Liver (tissue), 9 donors: ENCODE results near the gene ALPI. TPM values are rescaled to one million over a fixed set of nuclear protein-coding genes. Genes with fewer than 3 reads are reported as not detected.

Experiments used
- DNase-seq: peaks from one replicate; pipeline ENCODE4 v3.0.0-alpha.2; 2017; ENCODE audit warnings: low spot score
- H3K27ac ChIP-seq, 2 donors: one replicate each; pipeline ENCODE4 v1.7.0; 2013; ENCODE audit warnings: inconsistent platforms in 2 of 2, low read length in 2 of 2, control low read depth in 1 of 2, low read depth in 1 of 2, mild to moderate bottlenecking in 1 of 2
- H3K27me3 ChIP-seq, 4 donors: one replicate each; pipeline versions ENCODE4 v1.6.1 to v1.7.0; 2013; ENCODE audit warnings: low read length in 3 of 4, inconsistent platforms in 1 of 4, mild to moderate bottlenecking in 1 of 4, moderate library complexity in 1 of 4; ENCODE audit not compliant: control insufficient read depth in 4 of 4, insufficient read depth in 4 of 4
- H3K36me3 ChIP-seq, 4 donors: one replicate each; pipeline versions ENCODE4 v1.6.1 to v1.7.0; 2013; ENCODE audit warnings: low read length in 3 of 4, mild to moderate bottlenecking in 3 of 4, low read depth in 1 of 4, moderate library complexity in 1 of 4; ENCODE audit not compliant: control insufficient read depth in 4 of 4, insufficient read depth in 3 of 4
- H3K4me1 ChIP-seq, 4 donors: one replicate each; pipeline versions ENCODE4 v1.6.1 to v1.7.0; 2013; ENCODE audit warnings: low read length in 3 of 4, mild to moderate bottlenecking in 3 of 4, moderate library complexity in 1 of 4; ENCODE audit not compliant: control insufficient read depth in 4 of 4, insufficient read depth in 4 of 4
- H3K4me3 ChIP-seq, 3 donors: one replicate each; pipeline versions ENCODE4 v1.6.1 to v1.7.0; 2013; ENCODE audit warnings: low read length in 3 of 3, control low read depth in 1 of 3, low read depth in 1 of 3, mild to moderate bottlenecking in 1 of 3
- H3K9ac ChIP-seq, 2 donors: one replicate each; pipeline ENCODE4 v1.7.0; 2013; ENCODE audit warnings: low read length in 2 of 2, mild to moderate bottlenecking in 2 of 2, moderate library complexity in 2 of 2, control low read depth in 1 of 2, low read depth in 1 of 2
- H3K9me3 ChIP-seq, 4 donors: one replicate each; pipeline versions ENCODE4 v1.6.1 to v1.7.0; 2013; ENCODE audit warnings: low read length in 3 of 4; ENCODE audit not compliant: control insufficient read depth in 4 of 4
- EGR1 ChIP-seq, 2 donors: IDR thresholded peaks; 2 replicates each; pipeline ENCODE4 v1.6.1; 2016 to 2018; ENCODE audit warnings: antibody characterized with exemption in 2 of 2, low read depth in 2 of 2
- FOXA1 ChIP-seq: IDR thresholded peaks from 2 replicates; pipeline ENCODE4 v1.6.1; 2016; ENCODE audit warnings: antibody characterized with exemption
- FOXA2 ChIP-seq: IDR thresholded peaks from 2 replicates; pipeline ENCODE4 v1.6.1; 2016; ENCODE audit warnings: antibody characterized with exemption
- HNF4A ChIP-seq, 2 donors: conservative IDR thresholded peaks; 2 replicates each; pipeline ENCODE4 v1.6.1; 2016; ENCODE audit warnings: antibody characterized with exemption in 2 of 2, mild to moderate bottlenecking in 2 of 2
- HNF4G ChIP-seq: IDR thresholded peaks from 2 replicates; pipeline ENCODE4 v1.6.1; 2016; ENCODE audit warnings: antibody characterized with exemption
- JUND ChIP-seq, 2 donors: IDR thresholded peaks; 2 replicates each; pipeline ENCODE4 v1.6.1; 2016; ENCODE audit warnings: antibody characterized with exemption in 2 of 2
- NR2F2 ChIP-seq: IDR thresholded peaks from 2 replicates; pipeline ENCODE4 v1.6.1; 2016; ENCODE audit warnings: antibody characterized with exemption
- RAD21 ChIP-seq, 2 donors: IDR thresholded peaks; 2 replicates each; pipeline ENCODE4 v1.6.1; 2016; ENCODE audit warnings: antibody characterized with exemption in 2 of 2, mild to moderate bottlenecking in 2 of 2
- RXRA ChIP-seq, 2 donors: IDR thresholded peaks; 2 replicates each; pipeline ENCODE4 v1.6.1; 2017 to 2018; ENCODE audit warnings: antibody characterized with exemption in 2 of 2, mild to moderate bottlenecking in 1 of 2
- TAF1 ChIP-seq: conservative IDR thresholded peaks from 2 replicates; pipeline ENCODE4 v1.6.1; 2016; ENCODE audit warnings: antibody characterized with exemption, mild to moderate bottlenecking
- YY1 ChIP-seq: IDR thresholded peaks from 2 replicates; pipeline ENCODE4 v1.6.1; 2016; ENCODE audit warnings: antibody characterized with exemption, mild to moderate bottlenecking
- WGBS: extraction: QIAGEN DNeasy Blood & Tissue Kit; methylation state at CpG from one replicate; pipeline ENCODE4 v1.1.7; 2013; 5-methylcytosine and 5-hydroxymethylcytosine counted together
- polyA plus RNA-seq, 2 donors: library from polyadenylated mRNA; stranded (reverse) in 1 of 2; unstranded in 1 of 2; fragments of 200-250 nt in 1 of 2; fragments of >200 nt in 1 of 2; fragmentation: Nextera tagmentation in 1 of 2; extraction: Ambion mirVana in 1 of 2; gene quantifications; one replicate each; pipeline versions ENCODE4 v1.2.1 to v1.2.3, GENCODE V29; 2013 to 2015
- total RNA-seq, 2 donors: library from RNA; depleted of rRNA; stranded (reverse); fragments of >200 nt; gene quantifications; one replicate each; pipeline ENCODE4 v1.2.3, GENCODE V29; 2014
- TF ChIP-seq, protein P1 (sequence below): IDR thresholded peaks from 2 replicates; pipeline ENCODE4 v1.6.1; 2016; ENCODE audit warnings: antibody characterized with exemption
- TF ChIP-seq, protein P2 (sequence below): IDR thresholded peaks from 2 replicates; pipeline ENCODE4 v1.6.1; 2016; ENCODE audit warnings: antibody characterized with exemption
- TF ChIP-seq, protein P3 (sequence below): IDR thresholded peaks from 2 replicates; pipeline ENCODE4 v1.6.1; 2016; ENCODE audit warnings: antibody characterized with exemption, mild to moderate bottlenecking
- TF ChIP-seq, protein P4 (sequence below): IDR thresholded peaks from 2 replicates; pipeline ENCODE4 v1.6.1; 2016; ENCODE audit warnings: antibody characterized with exemption
- donor health status: healthy.
- donor health status: healthy.
- donor health status: healthy.
- donor health status: healthy.
- donor health status: healthy.

Gene ALPI
- total and polyA plus RNA-seq, 4 donors = 0.02 TPM; not detected in 3

DNA sequence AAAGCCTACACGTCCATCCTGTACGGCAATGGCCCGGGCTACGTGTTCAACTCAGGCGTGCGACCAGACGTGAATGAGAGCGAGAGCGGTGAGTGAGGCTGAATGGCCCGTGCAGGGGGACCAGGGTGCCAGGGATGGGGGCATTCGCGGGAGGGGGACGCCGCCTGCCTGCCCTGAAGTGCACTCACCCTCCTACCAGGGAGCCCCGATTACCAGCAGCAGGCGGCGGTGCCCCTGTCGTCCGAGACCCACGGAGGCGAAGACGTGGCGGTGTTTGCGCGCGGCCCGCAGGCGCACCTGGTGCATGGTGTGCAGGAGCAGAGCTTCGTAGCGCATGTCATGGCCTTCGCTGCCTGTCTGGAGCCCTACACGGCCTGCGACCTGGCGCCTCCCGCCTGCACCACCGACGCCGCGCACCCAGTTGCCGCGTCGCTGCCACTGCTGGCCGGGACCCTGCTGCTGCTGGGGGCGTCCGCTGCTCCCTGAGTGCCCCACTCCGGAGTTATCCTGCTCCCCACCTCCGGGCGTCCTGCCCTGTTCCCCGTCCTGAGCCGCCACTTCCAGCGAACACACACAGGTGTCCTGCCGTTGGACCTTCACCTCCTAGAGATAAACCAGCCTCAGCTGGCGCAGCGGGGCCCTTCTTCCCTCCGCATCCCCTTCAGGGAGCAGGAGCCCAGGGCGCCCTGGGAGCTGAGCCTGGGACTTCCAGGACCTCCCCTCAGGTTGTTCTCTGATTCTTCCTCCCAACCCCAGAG lies 2.9 kb downstream of the ALPI start:
- TF ChIP-seq EGR1 (IDR thresholded peaks at IDR 0.05; ENCODE audit: low read depth in 2 of 2) = no peak
- TF ChIP-seq, protein P1, sequence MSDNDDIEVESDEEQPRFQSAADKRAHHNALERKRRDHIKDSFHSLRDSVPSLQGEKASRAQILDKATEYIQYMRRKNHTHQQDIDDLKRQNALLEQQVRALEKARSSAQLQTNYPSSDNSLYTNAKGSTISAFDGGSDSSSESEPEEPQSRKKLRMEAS = no peak

DNA sequence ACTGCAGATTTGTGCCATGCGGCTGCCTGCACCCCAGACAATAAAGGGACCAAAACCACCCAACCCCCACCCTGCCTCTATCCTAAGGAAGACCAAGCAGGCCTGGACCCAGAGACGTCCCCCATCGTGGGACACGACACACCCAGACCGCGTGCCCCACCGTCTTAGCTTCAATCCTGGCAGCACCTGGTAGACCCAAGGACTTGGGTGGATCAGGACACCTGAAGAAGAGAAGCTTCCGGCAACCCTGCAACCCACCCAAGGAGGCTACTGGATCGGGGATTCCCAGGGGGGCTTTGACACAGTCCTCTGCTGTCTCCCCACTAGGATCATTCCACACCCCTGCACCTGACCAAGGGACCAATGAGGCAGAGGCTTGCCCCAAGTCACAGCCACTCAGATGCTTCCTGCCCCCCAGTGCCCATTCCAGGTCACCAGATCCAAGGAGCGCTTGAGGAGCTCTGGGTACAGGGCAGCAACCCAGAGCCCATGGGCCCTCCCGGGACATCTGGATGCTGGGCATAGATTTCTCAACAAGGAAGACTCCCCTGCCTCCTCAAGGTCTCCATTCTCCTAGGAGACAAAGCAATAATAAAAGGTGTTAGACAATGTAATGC lies 3.6 kb downstream of the ALPI start:
- TF ChIP-seq, protein P1 = no peak
- TF ChIP-seq HNF4A (conservative IDR thresholded peaks at IDR 0.05) (no peak), HNF4G (no peak), RAD21 (IDR thresholded peaks at IDR 0.05) (no peak), FOXA1 (no peak), RXRA (IDR thresholded peaks at IDR 0.05) (no peak), NR2F2 (no peak), JUND (IDR thresholded peaks at IDR 0.05) (no peak), TAF1 (no peak)
- TF ChIP-seq, protein P2, sequence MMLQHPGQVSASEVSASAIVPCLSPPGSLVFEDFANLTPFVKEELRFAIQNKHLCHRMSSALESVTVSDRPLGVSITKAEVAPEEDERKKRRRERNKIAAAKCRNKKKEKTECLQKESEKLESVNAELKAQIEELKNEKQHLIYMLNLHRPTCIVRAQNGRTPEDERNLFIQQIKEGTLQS = no peak
- TF ChIP-seq, protein P3, sequence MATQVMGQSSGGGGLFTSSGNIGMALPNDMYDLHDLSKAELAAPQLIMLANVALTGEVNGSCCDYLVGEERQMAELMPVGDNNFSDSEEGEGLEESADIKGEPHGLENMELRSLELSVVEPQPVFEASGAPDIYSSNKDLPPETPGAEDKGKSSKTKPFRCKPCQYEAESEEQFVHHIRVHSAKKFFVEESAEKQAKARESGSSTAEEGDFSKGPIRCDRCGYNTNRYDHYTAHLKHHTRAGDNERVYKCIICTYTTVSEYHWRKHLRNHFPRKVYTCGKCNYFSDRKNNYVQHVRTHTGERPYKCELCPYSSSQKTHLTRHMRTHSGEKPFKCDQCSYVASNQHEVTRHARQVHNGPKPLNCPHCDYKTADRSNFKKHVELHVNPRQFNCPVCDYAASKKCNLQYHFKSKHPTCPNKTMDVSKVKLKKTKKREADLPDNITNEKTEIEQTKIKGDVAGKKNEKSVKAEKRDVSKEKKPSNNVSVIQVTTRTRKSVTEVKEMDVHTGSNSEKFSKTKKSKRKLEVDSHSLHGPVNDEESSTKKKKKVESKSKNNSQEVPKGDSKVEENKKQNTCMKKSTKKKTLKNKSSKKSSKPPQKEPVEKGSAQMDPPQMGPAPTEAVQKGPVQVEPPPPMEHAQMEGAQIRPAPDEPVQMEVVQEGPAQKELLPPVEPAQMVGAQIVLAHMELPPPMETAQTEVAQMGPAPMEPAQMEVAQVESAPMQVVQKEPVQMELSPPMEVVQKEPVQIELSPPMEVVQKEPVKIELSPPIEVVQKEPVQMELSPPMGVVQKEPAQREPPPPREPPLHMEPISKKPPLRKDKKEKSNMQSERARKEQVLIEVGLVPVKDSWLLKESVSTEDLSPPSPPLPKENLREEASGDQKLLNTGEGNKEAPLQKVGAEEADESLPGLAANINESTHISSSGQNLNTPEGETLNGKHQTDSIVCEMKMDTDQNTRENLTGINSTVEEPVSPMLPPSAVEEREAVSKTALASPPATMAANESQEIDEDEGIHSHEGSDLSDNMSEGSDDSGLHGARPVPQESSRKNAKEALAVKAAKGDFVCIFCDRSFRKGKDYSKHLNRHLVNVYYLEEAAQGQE = no peak
- no peaks in the 10 kb centered on the region for H3K4me1 ChIP-seq
- no peak overlapping the region for H3K27ac ChIP-seq
- WGBS = 77% methylated on average over 11 of the region's 11 CpGs
- H3K9ac ChIP-seq = no peak overlapping the region
- no peaks in the 10 kb centered on the region for H3K36me3 ChIP-seq
- H3K9me3 ChIP-seq = peaks cover 0 to 1% (median 0%) of the 10 kb centered on the region in 4 donors
- peaks cover 0 to 7% (median 2%) of the 10 kb centered on the region in 4 donors for H3K27me3 ChIP-seq
- H3K4me3 ChIP-seq = no peak overlapping the region
- DNase-seq = no peak

More for the DNA sequence above, 2.9 kb downstream of the ALPI start:
- no peak overlapping the region for H3K27ac ChIP-seq
- no peaks in the 10 kb centered on the region for H3K4me1 ChIP-seq
- peaks cover 0 to 7% (median 2%) of the 10 kb centered on the region in 4 donors for H3K27me3 ChIP-seq
- no peak overlapping the region for H3K9ac ChIP-seq
- WGBS = 49% methylated on average over 56 of the region's 56 CpGs
- no peaks in the 10 kb centered on the region for H3K36me3 ChIP-seq
- H3K9me3 ChIP-seq = peaks cover 0 to 1% (median 0%) of the 10 kb centered on the region in 4 donors
- no peak overlapping the region for H3K4me3 ChIP-seq
- DNase-seq = no peak

DNA sequence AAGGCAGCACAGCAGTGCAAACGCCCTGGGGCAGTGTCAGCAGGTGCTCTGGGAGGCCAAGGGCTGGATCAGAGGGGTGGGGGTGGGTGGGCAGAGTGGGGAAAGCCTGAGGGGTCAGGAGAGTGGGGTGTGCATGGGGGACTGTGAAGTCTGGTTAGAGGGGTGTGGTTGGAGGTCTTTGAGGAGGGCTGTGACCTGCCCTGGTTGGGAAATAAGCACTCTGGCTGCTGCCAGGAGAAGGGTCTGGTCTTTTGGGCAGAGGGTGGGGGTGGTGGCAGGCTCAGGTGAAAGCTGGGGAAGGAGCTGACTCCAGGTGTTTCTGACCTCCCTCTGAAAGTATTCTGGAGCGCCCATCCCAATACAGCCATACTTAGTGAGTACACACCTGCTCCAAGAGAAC lies 4.2 kb downstream of the ALPI start:
- no peak overlapping the region for H3K27ac ChIP-seq
- H3K36me3 ChIP-seq = no peaks in the 10 kb centered on the region
- no peak overlapping the region for H3K9ac ChIP-seq
- H3K4me3 ChIP-seq = no peak overlapping the region
- H3K4me1 ChIP-seq = no peaks in the 10 kb centered on the region
- WGBS = 63% methylated on average over 2 of the region's 2 CpGs
- peaks cover 0 to 7% (median 2%) of the 10 kb centered on the region in 4 donors for H3K27me3 ChIP-seq
- H3K9me3 ChIP-seq = peaks cover 0 to 1% (median 0%) of the 10 kb centered on the region in 4 donors
- DNase-seq = no peak
- no peak for TF ChIP-seq RAD21 (IDR thresholded peaks at IDR 0.05)
- TF ChIP-seq, protein P2 = no peak
- TF ChIP-seq, protein P3 = no peak
- TF ChIP-seq HNF4G = no peak
- TF ChIP-seq, protein P4, sequence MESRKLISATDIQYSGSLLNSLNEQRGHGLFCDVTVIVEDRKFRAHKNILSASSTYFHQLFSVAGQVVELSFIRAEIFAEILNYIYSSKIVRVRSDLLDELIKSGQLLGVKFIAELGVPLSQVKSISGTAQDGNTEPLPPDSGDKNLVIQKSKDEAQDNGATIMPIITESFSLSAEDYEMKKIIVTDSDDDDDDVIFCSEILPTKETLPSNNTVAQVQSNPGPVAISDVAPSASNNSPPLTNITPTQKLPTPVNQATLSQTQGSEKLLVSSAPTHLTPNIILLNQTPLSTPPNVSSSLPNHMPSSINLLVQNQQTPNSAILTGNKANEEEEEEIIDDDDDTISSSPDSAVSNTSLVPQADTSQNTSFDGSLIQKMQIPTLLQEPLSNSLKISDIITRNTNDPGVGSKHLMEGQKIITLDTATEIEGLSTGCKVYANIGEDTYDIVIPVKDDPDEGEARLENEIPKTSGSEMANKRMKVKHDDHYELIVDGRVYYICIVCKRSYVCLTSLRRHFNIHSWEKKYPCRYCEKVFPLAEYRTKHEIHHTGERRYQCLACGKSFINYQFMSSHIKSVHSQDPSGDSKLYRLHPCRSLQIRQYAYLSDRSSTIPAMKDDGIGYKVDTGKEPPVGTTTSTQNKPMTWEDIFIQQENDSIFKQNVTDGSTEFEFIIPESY = no peak
- no peak for TF ChIP-seq FOXA1
- no peak for TF ChIP-seq FOXA2
- no peak for TF ChIP-seq RXRA (IDR thresholded peaks at IDR 0.05)
- TF ChIP-seq TAF1 = no peak
- no peak for TF ChIP-seq EGR1 (IDR thresholded peaks at IDR 0.05; ENCODE audit: low read depth in 2 of 2)
- no peak for TF ChIP-seq JUND (IDR thresholded peaks at IDR 0.05)
- TF ChIP-seq YY1 = no peak
